GM18951 (cell line): ENCODE measurements around the gene SLC13A3.

ENCODE experiments used
- POLR2A ChIP-seq: IDR thresholded peaks from 4 replicates; pipeline ENCODE4 v1.6.1; 2011; ENCODE audit warnings: mild to moderate bottlenecking; ENCODE audit not compliant: insufficient read length, insufficient read depth; ENCODE audit errors: extremely low read depth
- in situ Hi-C: fragments of 300-500 bp; cut with MboI; formaldehyde crosslinking; loops from one replicate; pipeline ENCODE4 v1.12.0; 2022; ENCODE audit warnings: low sequenced_read_pairs, mixed read lengths, inconsistent platforms; ENCODE audit not compliant: unreplicated experiment

The SLC13A3 gene

DNA sequence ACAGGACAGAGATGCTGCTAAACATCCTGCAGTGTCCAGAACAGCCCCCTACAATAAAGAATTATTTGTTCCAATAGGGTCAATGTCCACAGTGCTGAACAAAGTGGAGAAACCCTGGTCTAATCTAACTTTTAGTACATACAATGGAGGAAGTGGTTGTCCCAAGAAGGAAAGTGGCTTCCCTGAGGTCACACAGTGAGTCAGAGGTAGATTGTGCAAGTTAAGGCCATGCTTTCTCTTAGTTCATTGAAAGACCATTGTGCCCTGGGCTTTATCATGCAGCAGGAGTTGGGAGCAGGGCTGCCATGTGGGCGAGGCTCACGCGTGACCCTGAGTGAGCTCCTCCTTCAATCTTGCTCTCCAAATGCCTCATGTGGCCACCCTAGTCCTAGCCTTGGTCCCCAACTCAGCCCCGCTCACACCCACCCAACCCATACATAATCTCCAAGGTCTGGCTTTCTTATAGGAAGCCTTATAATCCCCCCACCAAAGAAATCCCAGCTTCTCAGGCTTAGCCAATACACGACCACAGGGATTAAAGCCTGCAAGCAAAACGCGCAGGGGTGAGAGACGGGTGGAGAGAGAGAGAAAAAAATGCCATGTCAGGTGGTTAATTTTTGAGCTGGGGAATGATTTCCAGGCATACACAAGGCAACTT lies 19.9 kb downstream of the SLC13A3 start:
- no peak for TF ChIP-seq POLR2A
- in situ Hi-C loops, result no loop called here

DNA sequence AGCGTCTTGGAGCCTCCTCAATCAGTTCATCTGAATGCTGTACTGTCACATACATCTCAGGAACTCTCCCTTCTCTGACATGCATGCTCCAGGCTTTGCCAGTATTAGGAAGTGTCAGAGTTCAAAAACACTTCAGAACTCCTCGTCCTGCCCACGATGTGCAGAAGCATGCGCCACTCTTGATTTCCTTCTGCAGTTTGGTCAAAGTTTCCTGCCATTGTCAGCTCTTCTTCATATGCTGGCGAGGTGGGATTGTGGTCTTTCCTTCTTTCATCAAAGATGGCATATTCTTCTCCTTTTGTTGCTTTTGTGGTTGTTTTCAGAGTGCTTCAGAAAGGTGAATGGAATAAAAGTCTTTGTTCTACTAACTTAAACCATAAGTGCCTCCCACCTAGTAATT lies 21.0 kb downstream of the SLC13A3 start:
- in situ Hi-C loops, result no loop called here
- no peak for TF ChIP-seq POLR2A

DNA sequence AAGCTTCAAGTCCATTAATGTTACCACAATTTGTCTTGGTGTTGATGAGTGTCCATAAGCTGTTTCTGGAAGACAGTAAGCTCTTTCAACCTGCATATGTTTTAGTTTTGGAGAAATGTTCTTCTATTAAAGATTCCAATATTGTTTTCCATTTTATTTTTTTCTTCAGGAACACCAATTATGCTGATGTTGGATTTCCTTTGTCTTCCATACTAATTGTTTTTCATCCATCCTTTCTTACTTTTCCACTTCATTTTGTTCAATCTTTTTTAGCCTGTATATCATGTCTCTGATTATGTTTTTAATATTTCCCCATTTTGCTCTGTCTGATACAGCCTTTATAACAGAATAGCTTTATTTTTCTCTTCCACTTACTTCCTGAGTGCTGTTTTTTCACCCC lies 21.9 kb downstream of the SLC13A3 start:
- no peak for TF ChIP-seq POLR2A
- in situ Hi-C loops, result no loop called here

DNA sequence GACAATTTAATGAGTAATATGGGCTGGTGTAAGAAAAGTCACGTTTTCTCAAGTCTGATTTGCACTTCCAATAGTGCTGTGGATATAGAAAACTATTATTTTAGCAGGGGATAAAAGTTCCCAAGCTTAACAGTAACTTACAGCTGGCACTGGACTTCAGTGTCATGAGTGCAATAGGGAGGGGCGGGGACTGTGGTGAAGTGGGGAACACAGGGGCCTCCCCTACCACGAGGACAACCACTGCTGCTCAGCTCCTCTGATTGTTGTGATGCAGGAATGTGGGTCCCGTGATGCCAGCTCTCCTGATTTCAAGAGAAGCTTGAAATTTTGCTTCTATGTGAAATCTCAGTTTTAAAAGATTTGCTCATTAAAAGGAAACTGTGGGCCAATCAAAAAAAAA lies 24.0 kb downstream of the SLC13A3 start:
- no peak for TF ChIP-seq POLR2A
- in situ Hi-C loops, result no loop called here

DNA sequence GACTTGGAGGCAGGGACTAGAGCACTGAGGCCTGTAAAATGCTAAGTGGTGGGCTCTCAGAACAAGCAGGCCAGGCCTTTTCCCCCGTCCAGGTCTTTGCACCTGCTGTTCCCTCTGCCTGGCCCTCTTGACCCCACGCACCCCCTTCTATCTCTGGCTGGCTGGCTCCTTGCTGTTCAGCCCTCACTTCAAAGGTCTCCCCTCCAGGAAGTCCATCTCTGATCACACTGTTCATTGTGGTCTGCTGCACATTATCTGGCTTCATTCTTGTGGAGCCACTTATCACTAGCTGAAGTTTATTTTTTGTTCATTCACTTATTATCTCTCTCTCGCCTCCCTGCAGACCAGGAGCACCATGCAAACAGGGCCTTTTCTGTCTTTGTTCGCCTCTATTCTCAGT lies 24.5 kb downstream of the SLC13A3 start:
- no peak for TF ChIP-seq POLR2A
- in situ Hi-C loops, result no loop called here

DNA sequence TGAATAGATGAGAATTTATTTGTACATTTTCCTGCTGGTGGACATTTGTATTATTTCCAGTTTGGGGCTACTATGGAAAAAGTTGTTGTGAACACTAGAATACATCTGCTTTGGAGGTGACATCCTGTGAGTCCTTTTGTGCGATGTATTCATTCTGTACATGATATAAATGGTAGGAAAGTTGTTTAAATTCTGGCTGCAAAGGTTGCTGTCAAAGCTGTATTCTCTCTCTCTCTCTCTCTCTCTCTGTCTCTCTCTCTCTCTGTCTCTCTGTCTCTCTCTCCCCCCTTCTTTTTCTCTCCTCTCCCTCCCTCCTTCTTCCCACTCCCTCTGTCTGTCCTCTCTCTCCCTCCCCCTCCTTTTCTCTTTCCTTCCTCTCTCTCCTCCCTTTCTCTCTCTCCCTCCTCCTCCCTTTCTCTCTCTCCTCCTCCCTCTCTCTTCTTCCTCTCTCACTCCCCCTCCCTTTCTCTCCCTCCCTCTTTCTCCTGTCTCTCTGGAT lies 25.3 kb downstream of the SLC13A3 start:
- no peak for TF ChIP-seq POLR2A
- in situ Hi-C loops, result no loop called here

DNA sequence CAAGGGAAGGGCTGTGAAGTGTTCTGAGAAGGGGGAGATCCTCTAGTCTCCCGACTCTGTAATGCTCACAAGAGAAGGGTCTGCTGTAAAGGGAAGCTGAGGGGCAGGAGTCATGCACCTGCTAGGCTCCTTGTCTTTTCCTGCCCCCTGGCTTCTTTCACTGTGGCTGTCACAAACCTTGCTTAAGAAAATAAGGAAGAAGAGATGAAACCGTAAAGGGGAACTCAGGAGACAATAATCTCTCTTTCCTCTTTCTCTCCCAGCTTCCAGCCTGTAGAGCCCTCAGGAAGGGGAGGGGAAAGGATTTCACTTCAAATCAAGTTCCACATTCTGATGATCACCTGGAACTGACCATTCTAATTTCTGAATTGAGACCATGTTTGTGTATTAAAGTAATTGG lies 26.3 kb downstream of the SLC13A3 start:
- in situ Hi-C loops, result no loop called here
- no peak for TF ChIP-seq POLR2A

DNA sequence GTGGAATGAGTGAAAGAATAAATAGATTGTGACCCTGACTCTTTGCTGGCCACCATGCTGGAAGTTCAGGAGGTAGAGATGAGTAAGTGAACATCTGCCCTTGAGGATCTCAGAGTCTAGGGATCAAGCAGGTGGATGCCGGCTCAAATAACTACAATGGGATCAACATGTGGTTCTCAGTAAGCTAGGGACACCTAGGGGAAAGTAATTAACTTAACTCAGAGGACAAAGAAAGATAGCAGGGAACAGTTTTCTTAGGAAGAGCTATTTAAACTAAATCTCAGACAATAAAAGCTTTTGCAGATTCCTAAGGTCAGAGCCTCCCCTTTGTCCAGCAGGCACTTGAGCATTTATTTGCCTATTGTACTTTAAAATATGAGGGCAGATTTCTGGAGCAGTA lies 29.1 kb downstream of the SLC13A3 start:
- in situ Hi-C loops, result no loop called here
- no peak for TF ChIP-seq POLR2A

DNA sequence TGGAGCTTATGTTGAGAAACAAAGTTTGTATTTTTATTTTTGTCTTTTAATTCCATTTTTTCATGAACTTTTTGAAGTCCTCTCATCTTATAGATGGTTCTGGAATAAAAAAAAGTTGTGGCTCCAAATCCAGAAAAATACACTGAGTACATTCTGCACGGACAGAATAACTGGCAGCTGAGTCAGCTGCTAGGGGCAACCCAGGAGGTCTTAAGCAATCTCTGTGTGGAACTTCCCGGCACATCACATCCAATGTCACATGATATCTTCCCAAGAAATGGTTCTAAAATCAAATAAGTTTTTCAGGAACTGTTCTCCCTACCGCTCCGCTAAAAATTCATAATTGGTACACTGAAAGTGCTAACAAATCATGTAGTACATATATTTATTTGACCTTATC lies 29.8 kb downstream of the SLC13A3 start:
- in situ Hi-C loops, result no loop called here
- TF ChIP-seq POLR2A, result no peak

DNA sequence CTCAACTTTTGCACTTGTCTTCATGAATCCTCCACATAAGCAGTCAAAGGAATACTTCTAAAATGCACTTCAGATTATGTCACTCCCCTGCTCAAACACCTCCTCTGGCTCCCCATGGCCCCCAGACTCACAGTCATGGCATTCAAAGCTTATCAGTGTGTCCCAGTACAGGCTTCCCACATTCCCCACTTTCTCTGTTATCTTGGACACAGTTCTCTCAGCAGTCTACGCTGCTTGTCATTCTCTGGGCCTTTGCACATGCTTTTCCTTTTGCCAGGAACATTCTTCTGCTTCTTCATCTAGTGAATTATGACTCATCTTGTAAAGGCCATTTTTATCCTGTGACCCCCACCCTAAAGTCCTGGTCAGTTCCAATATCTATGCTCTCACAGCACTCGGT lies 31.8 kb downstream of the SLC13A3 start:
- TF ChIP-seq POLR2A, result no peak
- in situ Hi-C loops, result no loop called here

DNA sequence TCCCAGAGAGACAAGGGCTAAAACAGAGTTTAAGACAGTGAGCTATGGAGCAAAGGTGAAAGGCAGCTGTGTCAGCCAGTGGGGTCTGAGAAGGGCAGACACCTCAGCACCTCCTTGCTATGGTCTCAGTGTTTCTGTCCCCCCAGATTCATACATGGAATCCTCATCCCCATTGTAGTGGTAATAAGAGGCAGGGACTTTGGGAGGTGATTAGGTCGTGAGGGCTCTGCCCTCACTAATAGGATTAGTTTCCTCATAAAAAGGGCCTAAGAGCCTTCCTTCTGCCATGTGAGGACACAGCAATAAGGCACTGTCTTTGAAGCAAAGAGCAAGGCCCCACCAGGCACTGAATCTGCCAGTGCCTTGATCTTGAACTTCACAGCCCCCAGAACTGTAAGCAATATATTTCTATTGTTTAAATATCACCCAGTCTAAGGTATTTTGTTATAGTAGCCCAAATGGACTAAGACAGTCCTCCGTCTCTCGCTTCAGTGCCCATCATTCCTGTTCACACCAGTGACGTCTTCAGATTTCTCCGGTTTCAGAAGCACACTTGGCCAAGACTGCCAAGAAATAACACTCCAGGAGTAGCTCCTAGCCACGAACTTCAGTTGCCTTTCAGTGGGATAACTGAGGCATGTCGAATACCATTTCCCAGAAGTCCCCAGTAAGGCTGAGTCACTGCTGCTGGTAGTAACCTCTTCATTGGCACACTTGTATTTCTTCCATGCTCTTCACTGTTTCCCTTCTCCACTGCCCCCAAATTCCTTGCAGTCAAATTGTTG lies 32.8 kb downstream of the SLC13A3 start:
- in situ Hi-C loops, result no loop called here
- no peak for TF ChIP-seq POLR2A

DNA sequence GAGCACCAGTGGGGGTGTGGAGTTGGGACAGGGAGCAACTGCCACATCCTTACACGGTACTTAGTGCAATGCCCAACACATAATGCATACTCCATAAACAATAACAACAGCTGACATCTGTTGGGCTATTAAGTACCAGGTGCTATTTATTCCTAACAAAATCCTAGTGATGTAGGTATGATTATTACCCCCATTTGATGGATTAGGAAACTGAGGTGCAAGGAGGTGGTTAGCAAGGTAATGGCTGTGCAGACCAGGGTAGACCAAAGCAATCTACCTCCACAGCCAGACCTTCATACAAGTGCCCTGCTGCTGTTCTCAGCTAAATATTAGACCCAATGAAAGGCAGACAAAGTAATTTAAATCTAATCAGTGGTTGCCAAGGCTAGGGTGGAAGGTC lies 36.8 kb downstream of the SLC13A3 start:
- in situ Hi-C loops, result no loop called here
- no peak for TF ChIP-seq POLR2A

DNA sequence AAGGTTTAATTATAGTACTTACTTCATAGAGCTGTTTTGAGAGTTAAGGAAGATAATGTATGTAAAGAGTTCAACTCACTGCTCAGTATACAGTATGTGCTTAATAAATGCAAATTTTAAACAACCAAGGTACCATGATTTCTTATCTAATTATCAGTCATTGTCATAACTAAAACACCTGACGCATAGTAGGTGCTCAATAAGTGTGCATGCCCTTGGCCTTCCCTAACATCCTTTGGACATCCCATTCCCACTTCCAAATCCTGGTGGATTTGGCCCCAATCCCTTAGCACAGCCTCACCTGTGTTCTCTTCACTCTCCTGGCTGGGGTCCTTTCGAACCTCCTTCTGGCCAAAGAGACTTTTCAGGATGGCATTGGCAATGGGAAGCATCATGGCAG lies 41.1 kb downstream of the SLC13A3 start:
- no peak for TF ChIP-seq POLR2A
- in situ Hi-C loops, result no loop called here

DNA sequence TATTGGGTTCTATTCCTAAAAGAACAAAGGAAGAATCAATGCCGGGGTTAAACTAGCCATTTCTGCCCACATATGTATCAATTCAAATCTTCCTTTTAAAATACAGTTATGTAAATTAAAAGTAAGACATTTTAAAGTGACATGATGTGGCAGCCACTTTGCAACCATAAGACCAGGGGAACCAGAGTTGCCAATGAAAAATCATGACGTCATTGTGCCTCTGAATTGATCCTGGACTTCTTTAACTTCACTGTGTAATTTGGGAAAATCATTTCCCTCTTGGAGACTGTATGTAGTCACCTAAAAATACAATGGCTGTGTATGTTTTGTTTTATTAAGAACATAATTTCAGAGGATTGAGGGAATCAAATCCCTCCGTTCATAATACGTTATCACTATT lies 42.2 kb downstream of the SLC13A3 start:
- TF ChIP-seq POLR2A, result no peak
- in situ Hi-C loops, result no loop called here

DNA sequence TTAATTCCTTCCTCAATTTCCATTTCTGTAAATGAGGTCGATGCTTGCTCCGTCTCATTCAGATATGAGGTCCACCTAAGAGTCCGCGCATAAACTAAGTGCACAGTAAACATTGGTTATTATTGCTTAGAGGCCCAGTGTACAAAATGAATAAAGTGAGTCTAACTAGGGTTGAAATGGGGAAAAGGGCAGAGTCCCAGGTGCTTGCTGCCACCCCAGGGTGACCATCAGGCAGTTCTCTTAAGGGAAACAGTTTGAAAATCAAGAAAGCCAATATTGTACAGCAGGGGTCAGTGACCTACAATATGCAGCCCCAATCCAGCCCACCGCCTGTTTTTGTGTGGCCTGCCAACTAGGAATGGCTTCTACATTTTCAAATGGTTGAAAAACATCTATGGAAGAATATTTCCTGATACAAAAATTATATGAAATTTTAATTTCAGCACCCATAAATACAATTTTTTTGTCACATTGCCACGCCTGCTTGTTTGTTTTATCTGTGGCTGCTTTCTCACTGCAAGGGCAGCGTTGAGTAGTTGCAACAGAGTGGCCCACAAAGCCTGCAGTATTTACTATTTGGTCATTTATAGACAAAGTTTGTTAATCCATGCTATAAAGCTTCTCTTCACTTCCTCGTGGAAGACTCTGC lies 43.3 kb downstream of the SLC13A3 start:
- TF ChIP-seq POLR2A, result no peak
- in situ Hi-C loops, result no loop called here
